HL-60 (cell line): ENCODE results near the gene GUCY1A2.

Source experiments
- CTCF ChIP-seq: IDR thresholded peaks from one replicate; pipeline ENCODE4 v1.5.1; 2011; ENCODE audit warnings: low read length, control low read depth, inconsistent platforms; ENCODE audit not compliant: insufficient read depth
- POLR2AphosphoS5 ChIP-seq: IDR thresholded peaks from 2 replicates; pipeline ENCODE4 v1.6.1; 2012; ENCODE audit warnings: low read depth
- REST ChIP-seq: IDR thresholded peaks from 2 replicates; pipeline ENCODE4 v1.6.1; 2012; ENCODE audit warnings: low read depth; ENCODE audit not compliant: insufficient replicate concordance
- SPI1 ChIP-seq: IDR thresholded peaks from 2 replicates; pipeline ENCODE4 v1.6.1; 2012; ENCODE audit warnings: low read depth, mild to moderate bottlenecking, borderline replicate concordance

GRCh38 chr11:106939157-106939556, 79.1 kb downstream of the GUCY1A2 start:
- TF ChIP-seq CTCF, result no peak
- TF ChIP-seq REST, result no peak
- no peak for TF ChIP-seq POLR2AphosphoS5
- no peak for TF ChIP-seq SPI1
